GM12878 (cell line): ENCODE data around the gene PRM1. TPM values are rescaled to one million over a fixed set of nuclear protein-coding genes. Genes with fewer than 3 reads are reported as not detected.
A peak's percentile ranks its signal among the peaks of the same experiment; 100 is the strongest.

Experiments
- ATAC-seq: fragments of 200-7000 bp; cut with Tn5 transposase; 3 replicates; pipeline ENCODE4 v1.9.1; 2020; ENCODE audit warnings: mild to moderate bottlenecking, moderate library complexity
- BruUV-seq: library from RNA; stranded (reverse); fragments of 400-500 nt; replicated peaks from 2 replicates; lab custom pipeline; 2021; lab: Mats Ljungman, UMichigan
- CTCF ChIA-PET: fragments of 300-600 bp; sonication (Branson Sonifier 250); formaldehyde crosslinking; extraction: SDS; loops from one replicate; lab custom pipeline; 2021; ENCODE audit warnings: inconsistent platforms; lab: Yijun Ruan, JAX
- POLR2A ChIA-PET: fragments of 350-600 bp; formaldehyde crosslinking; extraction: SDS; loops from one replicate; lab custom pipeline; 2021; ENCODE audit warnings: inconsistent platforms; lab: Charles Lee
- RAD21 ChIA-PET: fragments of 300-600 bp; sonication (Branson Sonifier 250); formaldehyde crosslinking; loops from one replicate; lab custom pipeline; 2023; ENCODE audit warnings: antibody characterized with exemption; ENCODE audit not compliant: unreplicated experiment; lab: Charles Lee
- SMC1A ChIA-PET: fragments of 300-600 bp; sonication (Branson Sonifier 250); formaldehyde crosslinking; loops from one replicate; lab custom pipeline; 2023; ENCODE audit not compliant: unreplicated experiment, uncharacterized antibody; lab: Charles Lee
- DNase-seq: peaks from one replicate; pipeline ENCODE4 v3.0.0-alpha.2; 2011; ENCODE audit warnings: low read depth, low spot score
- FAIRE-seq: peaks from 3 replicates; lab custom pipeline; 2011; peaks lifted over from hg19 to GRCh38; lab: Jason Lieb, UNC
- H2AFZ ChIP-seq: 2 replicates; pipeline ENCODE4 v1.6.0; 2011; ENCODE audit warnings: low read depth, low read length, control low read depth; ENCODE audit not compliant: control insufficient read depth
- H3K27ac ChIP-seq: 2 replicates; pipeline ENCODE4 v1.5.1; 2011; ENCODE audit warnings: control low read depth; ENCODE audit not compliant: control insufficient read depth, insufficient read depth
- H3K27me3 ChIP-seq, 2 experiments: replicated peaks in 1 of 2; 2 replicates each; pipeline versions ENCODE4 v1.6.0 to v1.6.1; 2011; ENCODE audit warnings: low read length in 1 of 2; ENCODE audit not compliant: control insufficient read depth in 2 of 2, insufficient read depth in 2 of 2
- H3K36me3 ChIP-seq, 2 experiments: 2 replicates each; pipeline ENCODE4 v1.5.1; 2011; ENCODE audit warnings: low read length in 1 of 2; ENCODE audit not compliant: control insufficient read depth in 2 of 2, insufficient read depth in 2 of 2
- H3K4me1 ChIP-seq: 2 replicates; pipeline ENCODE4 v1.6.1; 2011; ENCODE audit warnings: mild to moderate bottlenecking, low read length, moderate library complexity, mixed read lengths; ENCODE audit not compliant: control insufficient read depth, insufficient read depth
- H3K4me2 ChIP-seq: 2 replicates; pipeline ENCODE4 v1.6.0; 2011; ENCODE audit warnings: control low read depth; ENCODE audit not compliant: control insufficient read depth, insufficient read depth
- H3K4me3 ChIP-seq: fragments of 200-600 bp; sonication (generic); 2 replicates; pipeline ENCODE4 v1.5.1; 2016
- H3K79me2 ChIP-seq: 2 replicates; pipeline ENCODE4 v1.6.0; 2011; ENCODE audit warnings: low read length; ENCODE audit not compliant: control insufficient read depth, insufficient read depth
- H3K9ac ChIP-seq: 2 replicates; pipeline ENCODE4 v1.8.0; 2011; ENCODE audit warnings: low read length, control low read depth, mixed read lengths; ENCODE audit not compliant: control insufficient read depth, insufficient read depth
- H3K9me3 ChIP-seq: replicated peaks from 3 replicates; pipeline ENCODE4 v1.5.1; 2011; ENCODE audit warnings: mild to moderate bottlenecking, low read length; ENCODE audit not compliant: control insufficient read depth, insufficient read depth
- H4K20me1 ChIP-seq: 2 replicates; pipeline ENCODE4 v1.6.0; 2011; ENCODE audit not compliant: control insufficient read depth, insufficient read depth
- BMI1 ChIP-seq: fragments of 450-650 bp; IDR thresholded peaks from 2 replicates; pipeline ENCODE4 v1.6.1; 2016; ENCODE audit warnings: mild to moderate bottlenecking, moderate library complexity, borderline replicate concordance
- CBFB ChIP-seq: IDR thresholded peaks from 2 replicates; pipeline ENCODE4 v1.6.1; 2016; ENCODE audit warnings: antibody characterized with exemption, low read depth
- CEBPZ ChIP-seq: fragments of 150-350 bp; IDR thresholded peaks from 2 replicates; pipeline ENCODE4 v1.6.1; 2016; ENCODE audit warnings: low read depth, low read length
- EED ChIP-seq: sonication (generic); IDR thresholded peaks from 2 replicates; pipeline ENCODE4 v1.6.1; 2016; ENCODE audit warnings: antibody characterized with exemption, low read depth
- GATAD2B ChIP-seq: fragments of 450-650 bp; conservative IDR thresholded peaks from 2 replicates; pipeline ENCODE4 v1.6.1; 2017; ENCODE audit warnings: low read depth, mild to moderate bottlenecking, moderate library complexity
- POLR2AphosphoS2 ChIP-seq: IDR thresholded peaks from 2 replicates; pipeline ENCODE4 v1.6.1; 2011; ENCODE audit warnings: low read depth, mild to moderate bottlenecking, low read length, improper control_type of control experiment, moderate library complexity
- SMARCA5 ChIP-seq: fragments of 450-650 bp; IDR thresholded peaks from 2 replicates; pipeline ENCODE4 v1.6.1; 2017; ENCODE audit warnings: mild to moderate bottlenecking
- SPI1 ChIP-seq: IDR thresholded peaks from 2 replicates; pipeline ENCODE4 v1.6.1; 2011; ENCODE audit warnings: low read depth, mild to moderate bottlenecking, low read length, moderate library complexity, borderline replicate concordance; ENCODE audit not compliant: insufficient read depth
- TBL1XR1 ChIP-seq: IDR thresholded peaks from 2 replicates; pipeline ENCODE4 v1.6.1; 2012; ENCODE audit warnings: low read depth, low read length, improper control_type of control experiment
- WRNIP1 ChIP-seq: IDR thresholded peaks from 2 replicates; pipeline ENCODE4 v1.6.1; 2011; ENCODE audit warnings: low read depth, low read length, improper control_type of control experiment, borderline replicate concordance
- ZNF687 ChIP-seq: fragments of 450-650 bp; IDR thresholded peaks from 2 replicates; pipeline ENCODE4 v1.6.1; 2017; ENCODE audit warnings: mild to moderate bottlenecking, moderate library complexity
- WGBS: methylation state at CpG from one replicate; pipeline ENCODE4 v1.1.6; 2016; ENCODE audit warnings: low lambda C conversion rate; ENCODE audit not compliant: insufficient replicate concordance, insufficient coverage; ENCODE audit errors: missing lambda C conversion rate; 5-methylcytosine and 5-hydroxymethylcytosine counted together
- in situ Hi-C: fragments of 300-500 bp; cut with MboI; formaldehyde crosslinking; loops from 9 replicates; pipeline ENCODE4 v1.14.3; 2018; ENCODE audit warnings: mixed read lengths
- intact Hi-C: fragments of 100-400 bp; cut with micrococcal nuclease; formaldehyde crosslinking; loops from one replicate; pipeline ENCODE4 v1.14.2; 2022; ENCODE audit not compliant: unreplicated experiment
- polyA plus RNA-seq, 11 experiments: library from polyadenylated mRNA; depleted of rRNA in 4 of 11; unstranded in 6 of 11; stranded (reverse) in 5 of 11; fragments of >200 nt; fragmentation: Nextera tagmentation in 4 of 11; fragmentation: Illumina TruSeq in 1 of 11; extraction: Ambion mirVana in 4 of 11; extraction: Trizol in 1 of 11; gene quantifications; 1 replicate in 1 of 11; 2 replicates in 10 of 11; pipeline versions ENCODE4 v1.2.1 to v1.2.3, GENCODE V29; 2011 to 2016; ENCODE audit warnings: inconsistent platforms in 2 of 11, missing spikeins in 2 of 11, low read depth in 1 of 11
- total RNA-seq, 4 experiments: library from RNA; depleted of rRNA in 3 of 4; stranded (reverse); fragments of >200 nt in 3 of 4; fragmentation: Illumina TruSeq in 1 of 4; extraction: Trizol in 1 of 4; gene quantifications; 2 replicates each; pipeline versions ENCODE4 v1.2.1 to v1.2.3, GENCODE V29; 2013 to 2021

The PRM1 gene
- total and polyA plus RNA-seq, 10 of the 15 experiments (the other 5 are each of a cell fraction or from before 2014, with no cell fraction given): 0.20 TPM; not detected in 9

DNA sequence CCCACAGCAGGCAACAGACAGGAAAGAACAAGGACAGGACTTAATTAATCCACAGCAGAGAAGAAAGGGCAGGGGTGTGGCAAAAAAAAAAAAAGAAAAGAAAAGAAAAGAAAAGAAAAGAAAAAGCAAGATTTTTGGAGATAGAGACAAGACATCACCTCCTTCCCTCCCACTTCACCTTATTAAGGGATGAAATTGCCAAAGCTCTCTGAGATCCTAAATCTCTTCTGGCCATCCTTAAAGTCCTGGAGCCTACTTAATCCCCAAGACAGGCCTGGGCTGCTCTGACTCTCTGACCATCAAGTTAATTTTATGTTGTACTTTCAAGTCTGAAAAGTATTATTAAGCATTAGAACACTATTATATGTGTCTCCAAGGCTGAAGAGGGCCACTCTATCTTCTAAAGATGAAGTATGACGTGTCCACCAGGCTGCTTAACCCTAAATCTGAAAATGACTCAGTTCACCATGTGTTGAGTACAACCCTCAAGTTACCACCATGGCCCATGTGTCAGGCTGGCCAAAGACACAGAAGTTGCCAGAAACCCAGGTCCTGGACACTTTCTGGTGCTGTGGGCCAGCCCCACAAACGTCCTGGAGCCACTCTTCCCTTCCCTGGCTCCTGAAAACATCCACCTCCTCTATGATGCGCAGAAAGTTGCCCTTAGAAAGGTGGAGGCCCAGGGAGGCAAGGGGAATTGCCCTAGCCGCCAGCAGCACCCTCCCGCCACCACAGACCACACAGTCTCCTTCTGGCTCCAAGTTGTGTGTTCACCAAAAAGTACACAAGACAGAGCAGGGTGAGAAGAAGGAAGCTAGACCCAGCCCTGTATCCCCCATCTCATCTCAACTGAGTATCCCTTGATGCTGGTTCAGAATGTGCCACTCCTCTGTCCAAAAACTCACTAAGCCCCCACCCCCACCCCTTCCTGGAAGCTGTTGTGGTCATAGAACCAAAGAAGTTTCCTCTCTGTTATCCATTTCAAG lies 27.8 kb downstream of the PRM1 start:
- WGBS: 16% methylated on average over 5 of the region's 5 CpGs
- H3K9me3 ChIP-seq: no peaks in the 10 kb centered on the region
- peaks cover 0 to 3% of the 10 kb centered on the region in 2 experiments; a peak in 1 of 4 replicates for H3K36me3 ChIP-seq
- no peaks in the 10 kb centered on the region for H4K20me1 ChIP-seq
- POLR2A ChIA-PET: interaction anchor here (0.6 to 6.6 kb wide), 12 partner anchors 17 to 288 kb away, joined by 3 to 53 read pairs (median 6); no protein-coding TSS in a partner anchor
- no peaks in the 10 kb centered on the region for H3K27me3 ChIP-seq
- H2AFZ ChIP-seq: no peak overlapping the region
- intact Hi-C loops (loop anchor here (2.0 kb wide), 1 partner anchor 51 kb away; no protein-coding TSS in a partner anchor), in situ Hi-C loops (loop anchor here (5.0 kb wide), 1 partner anchor 286 kb away; no protein-coding TSS in a partner anchor)
- peak overlapping the region; percentile 71 for H3K27ac ChIP-seq
- RAD21 ChIA-PET: interaction anchor here (0.8 to 11.8 kb wide), 16 partner anchors 20 to 269 kb away, joined by 3 to 243 read pairs (median 12); no protein-coding TSS in a partner anchor
- H3K4me2 ChIP-seq: peak overlapping the region; percentile 92
- CTCF ChIA-PET: interaction anchor here (0.8 to 11.0 kb wide), 17 partner anchors 17 to 289 kb away, joined by 3 to 170 read pairs (median 7); no protein-coding TSS in a partner anchor
- H3K9ac ChIP-seq: peak overlapping the region; percentile 89
- peak; percentile 35 for FAIRE-seq
- DNase-seq: no peak
- peaks cover 37% of the 10 kb centered on the region for H3K79me2 ChIP-seq
- peak; percentile 0; the same call in 1 of the 3 replicates for ATAC-seq
- peaks cover 32% of the 10 kb centered on the region for H3K4me1 ChIP-seq
- H3K4me3 ChIP-seq: peak overlapping the region; percentile 91
- SMC1A ChIA-PET: interaction anchor here (0.6 to 8.8 kb wide), 26 partner anchors 17 to 305 kb away, joined by 3 to 108 read pairs (median 5); no protein-coding TSS in a partner anchor
- BruUV-seq: no TSS peak
- TF ChIP-seq WRNIP1 (0 out of 2 replicates have a peak, but pooled peaks have one; percentile 13), CBFB (peak; percentile 31; the same call in 1 of the 2 replicates), CEBPZ (no peak; the same call in 1 of the 2 replicates), TBL1XR1 (0 out of 2 replicates have a peak, but pooled peaks have one; percentile 20), SMARCA5 (no peak), EED (peak; percentile 24; the same call in 1 of the 2 replicates), BMI1 (peak; percentile 52; the same call in 1 of the 2 replicates), ZNF687 (peak; percentile 72), SPI1 (no peak), GATAD2B (no peak), POLR2AphosphoS2 (peak; percentile 63)
